Peyer's patch (tissue), 4 donors: Measurements from ENCODE around the gene TMEM59L. TPM values are rescaled to one million over a fixed set of nuclear protein-coding genes. Genes with fewer than 3 reads are reported as not detected.
A peak's percentile ranks its signal among the peaks of the same experiment; 100 is the strongest.

ENCODE experiments used
- DNase-seq, 3 donors: peaks; one replicate each; pipeline ENCODE4 v3.0.0-alpha.2; 2017 to 2019
- H3K27ac ChIP-seq, 4 donors: fragments of 200-600 bp; sonication (generic); one replicate each; pipeline ENCODE4 v1.5.1; 2016 to 2019
- H3K27me3 ChIP-seq, 2 donors: fragments of 200-600 bp; sonication (generic); one replicate each; pipeline ENCODE4 v1.5.1; 2019
- H3K36me3 ChIP-seq, 3 donors: fragments of 200-600 bp; sonication (generic); one replicate each; pipeline ENCODE4 v1.5.1; 2016 to 2019
- H3K4me1 ChIP-seq, 4 donors: fragments of 200-600 bp; sonication (generic); one replicate each; pipeline ENCODE4 v1.5.1; 2016 to 2019
- H3K4me3 ChIP-seq, 4 donors: fragments of 200-600 bp; sonication (generic); 1 replicate in 3 of 4; 2 replicates in 1 of 4; pipeline ENCODE4 v1.5.1; 2016 to 2019; ENCODE audit warnings: mild to moderate bottlenecking in 1 of 4
- H3K9me3 ChIP-seq, 4 donors: fragments of 200-600 bp; sonication (generic); one replicate each; pipeline ENCODE4 v1.5.1; 2016 to 2019; ENCODE audit warnings: mild to moderate bottlenecking in 1 of 4
- POLR2A ChIP-seq, 2 donors: fragments of 450-650 bp; IDR thresholded peaks; one replicate each; pipeline ENCODE4 v1.5.1; 2017; ENCODE audit warnings: antibody characterized with exemption in 2 of 2, mild to moderate bottlenecking in 2 of 2, moderate library complexity in 2 of 2
- total RNA-seq, 4 donors: library from RNA; depleted of rRNA; stranded (reverse); fragments of >200 nt; gene quantifications; one replicate each; pipeline ENCODE4 v1.1.0, GENCODE V29; 2016
- TF ChIP-seq, protein P1 (sequence below), 6 experiments: fragments of 450-650 bp in 4 of 6; fragments of 200-600 bp in 2 of 6; sonication (generic) in 1 of 6; IDR thresholded peaks; one replicate each; pipeline ENCODE4 v1.5.1; 2017 to 2019; ENCODE audit warnings: antibody characterized with exemption in 6 of 6, mild to moderate bottlenecking in 3 of 6, moderate library complexity in 1 of 6

The TMEM59L gene
- total RNA-seq, 4 donors from 2014 or later, result 0.70 to 2.0 (median 1.7) TPM; not detected in 1

DNA sequence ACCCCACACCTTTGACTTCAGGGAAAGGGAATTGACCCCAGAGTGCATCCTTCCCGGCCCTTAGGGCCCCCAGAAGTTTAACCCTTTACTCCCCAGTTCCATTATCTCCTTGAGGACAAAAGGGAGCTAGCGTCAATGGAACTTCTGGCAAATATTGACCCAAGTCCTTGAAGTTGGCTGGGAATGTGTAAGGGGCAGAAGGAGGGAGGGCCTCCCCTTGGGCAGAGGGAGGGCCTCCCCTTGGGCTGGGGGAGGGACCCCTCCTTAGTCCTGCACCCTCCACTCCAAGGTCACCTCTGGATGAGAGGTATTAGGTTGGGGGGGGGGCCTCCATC, 3.0 kb upstream of the TMEM59L start:
- H3K4me1 ChIP-seq, result peaks cover 0 to 49% (median 26%) of the 10 kb centered on the region in 4 donors
- no peaks in the 10 kb centered on the region for H3K36me3 ChIP-seq
- no peaks in the 10 kb centered on the region for H3K9me3 ChIP-seq
- H3K27me3 ChIP-seq, result peaks cover 0 to 79% of the 10 kb centered on the region in 2 donors
- no peak overlapping the region for H3K4me3 ChIP-seq
- no peak overlapping the region for H3K27ac ChIP-seq
- TF ChIP-seq, protein P1, sequence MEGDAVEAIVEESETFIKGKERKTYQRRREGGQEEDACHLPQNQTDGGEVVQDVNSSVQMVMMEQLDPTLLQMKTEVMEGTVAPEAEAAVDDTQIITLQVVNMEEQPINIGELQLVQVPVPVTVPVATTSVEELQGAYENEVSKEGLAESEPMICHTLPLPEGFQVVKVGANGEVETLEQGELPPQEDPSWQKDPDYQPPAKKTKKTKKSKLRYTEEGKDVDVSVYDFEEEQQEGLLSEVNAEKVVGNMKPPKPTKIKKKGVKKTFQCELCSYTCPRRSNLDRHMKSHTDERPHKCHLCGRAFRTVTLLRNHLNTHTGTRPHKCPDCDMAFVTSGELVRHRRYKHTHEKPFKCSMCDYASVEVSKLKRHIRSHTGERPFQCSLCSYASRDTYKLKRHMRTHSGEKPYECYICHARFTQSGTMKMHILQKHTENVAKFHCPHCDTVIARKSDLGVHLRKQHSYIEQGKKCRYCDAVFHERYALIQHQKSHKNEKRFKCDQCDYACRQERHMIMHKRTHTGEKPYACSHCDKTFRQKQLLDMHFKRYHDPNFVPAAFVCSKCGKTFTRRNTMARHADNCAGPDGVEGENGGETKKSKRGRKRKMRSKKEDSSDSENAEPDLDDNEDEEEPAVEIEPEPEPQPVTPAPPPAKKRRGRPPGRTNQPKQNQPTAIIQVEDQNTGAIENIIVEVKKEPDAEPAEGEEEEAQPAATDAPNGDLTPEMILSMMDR (IDR thresholded peaks at IDR 0.05), result no peak
- TF ChIP-seq POLR2A (IDR thresholded peaks at IDR 0.05), result no peak
- DNase-seq, result no peak

DNA sequence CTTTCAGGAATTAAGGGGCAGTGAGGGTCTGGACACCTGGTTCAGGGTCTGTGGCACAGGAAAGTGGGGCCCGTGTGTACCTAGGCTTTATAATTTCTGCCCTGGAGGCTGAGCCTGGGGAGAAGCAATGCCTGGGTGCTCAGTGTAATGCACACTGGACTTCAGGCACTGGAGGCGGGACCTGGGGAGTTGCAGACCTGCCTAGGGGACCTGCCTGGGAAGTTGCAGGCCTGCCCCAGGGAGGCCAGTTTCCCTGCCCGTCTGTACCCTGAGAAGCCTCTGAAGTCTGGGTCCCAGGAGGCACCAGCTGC, 2.5 kb upstream of the TMEM59L start:
- H3K4me1 ChIP-seq, result peaks cover 0 to 49% (median 26%) of the 10 kb centered on the region in 4 donors
- peaks cover 0 to 74% of the 10 kb centered on the region in 2 donors for H3K27me3 ChIP-seq
- no peaks in the 10 kb centered on the region for H3K9me3 ChIP-seq
- no peak overlapping the region for H3K27ac ChIP-seq
- no peaks in the 10 kb centered on the region for H3K36me3 ChIP-seq
- no peak for TF ChIP-seq POLR2A (IDR thresholded peaks at IDR 0.05)
- TF ChIP-seq, protein P1 (IDR thresholded peaks at IDR 0.05), result no peak
- no peak overlapping the region for H3K4me3 ChIP-seq
- no peak for DNase-seq

DNA sequence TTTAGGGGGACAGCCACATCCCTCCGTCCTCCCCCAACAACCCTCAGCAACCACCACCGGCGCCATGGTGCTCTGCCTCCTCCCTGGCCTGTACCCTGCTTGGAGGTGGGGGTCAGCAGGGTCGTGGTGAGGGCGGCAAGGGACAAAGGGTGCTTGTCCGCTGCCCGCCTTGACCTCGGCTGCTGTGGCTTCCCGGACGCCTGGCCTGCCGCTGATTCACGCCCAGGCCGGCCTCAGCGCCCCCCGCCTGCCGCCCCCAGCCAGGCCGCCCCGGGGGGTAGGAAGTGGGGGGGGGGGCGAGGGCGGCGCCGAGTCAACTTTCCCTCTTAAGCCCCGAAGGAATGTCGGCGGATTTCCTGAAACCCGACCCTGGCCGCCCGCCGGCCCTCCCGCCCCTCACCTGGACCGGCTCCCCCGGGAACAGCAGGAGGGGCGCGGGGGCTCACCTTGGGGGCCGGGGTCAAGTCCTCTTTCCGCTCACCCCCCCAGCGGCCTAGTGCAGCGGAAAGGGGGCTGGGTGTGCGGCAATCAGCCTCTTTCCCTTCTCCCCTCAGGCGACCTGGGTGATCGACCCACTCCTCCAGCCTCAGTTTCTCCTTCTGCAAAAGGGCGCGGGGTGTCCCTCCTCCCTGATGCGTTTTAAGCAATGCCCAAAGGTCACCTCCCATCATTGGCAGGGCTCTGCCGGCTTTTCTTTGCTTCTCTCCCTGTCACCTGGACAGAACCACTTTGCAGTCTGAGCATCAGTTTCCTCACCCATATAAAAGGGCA, 1.9 kb upstream of the TMEM59L start:
- no peaks in the 10 kb centered on the region for H3K9me3 ChIP-seq
- no peak overlapping the region for H3K27ac ChIP-seq
- no peak overlapping the region for H3K4me3 ChIP-seq
- no peaks in the 10 kb centered on the region for H3K36me3 ChIP-seq
- peaks cover 0 to 68% of the 10 kb centered on the region in 2 donors for H3K27me3 ChIP-seq
- TF ChIP-seq, protein P1 (IDR thresholded peaks at IDR 0.05), result no peak
- no peak for TF ChIP-seq POLR2A (IDR thresholded peaks at IDR 0.05)
- H3K4me1 ChIP-seq, result peaks cover 0 to 49% (median 26%) of the 10 kb centered on the region in 4 donors
- no peak for DNase-seq

DNA sequence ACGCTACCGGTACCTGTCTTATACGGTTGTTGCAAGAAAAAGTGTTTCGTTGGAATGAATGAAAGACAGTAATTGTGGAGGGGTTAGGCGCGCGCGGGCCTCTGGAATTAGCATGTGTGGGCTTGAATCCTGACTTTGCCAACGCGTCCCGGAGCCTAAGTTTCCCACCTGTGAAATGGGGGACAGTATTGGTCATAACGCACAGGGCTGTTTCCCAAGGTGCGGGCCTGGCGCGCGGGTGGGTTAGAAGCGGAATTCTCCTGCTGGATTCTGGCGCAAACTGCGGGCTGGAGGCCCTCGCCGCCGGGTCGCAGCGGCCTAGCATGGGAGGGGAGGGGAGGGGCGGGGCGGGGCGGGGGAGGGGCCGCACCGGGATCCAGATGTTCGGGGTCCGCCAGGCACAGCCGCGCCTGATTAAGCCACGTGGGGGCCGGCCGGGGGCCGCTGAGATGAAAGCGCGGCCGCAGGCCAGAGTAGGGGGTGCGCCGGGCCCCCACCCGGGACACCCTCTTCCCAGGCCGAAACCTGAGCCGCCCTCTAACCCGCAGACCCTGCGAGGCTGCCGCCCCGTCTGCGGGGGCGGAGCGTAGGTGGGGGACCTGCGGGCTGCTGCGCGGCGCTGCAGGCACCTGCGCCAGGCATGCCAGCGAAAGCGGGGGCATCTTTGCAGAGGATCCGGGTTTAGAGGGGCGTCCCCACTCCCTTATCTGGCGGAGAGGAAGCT, 1.2 kb upstream of the TMEM59L start:
- no peaks in the 10 kb centered on the region for H3K36me3 ChIP-seq
- DNase-seq, result no peak
- H3K27ac ChIP-seq, result no peak overlapping the region
- H3K4me1 ChIP-seq, result peaks cover 0 to 43% (median 23%) of the 10 kb centered on the region in 4 donors
- no peaks in the 10 kb centered on the region for H3K9me3 ChIP-seq
- TF ChIP-seq, protein P1 (IDR thresholded peaks at IDR 0.05), result no peak
- no peak for TF ChIP-seq POLR2A (IDR thresholded peaks at IDR 0.05)
- peaks cover 0 to 63% of the 10 kb centered on the region in 2 donors for H3K27me3 ChIP-seq
- peak overlapping the region in 2 of 4 donors; percentile 19 to 54 for H3K4me3 ChIP-seq

DNA sequence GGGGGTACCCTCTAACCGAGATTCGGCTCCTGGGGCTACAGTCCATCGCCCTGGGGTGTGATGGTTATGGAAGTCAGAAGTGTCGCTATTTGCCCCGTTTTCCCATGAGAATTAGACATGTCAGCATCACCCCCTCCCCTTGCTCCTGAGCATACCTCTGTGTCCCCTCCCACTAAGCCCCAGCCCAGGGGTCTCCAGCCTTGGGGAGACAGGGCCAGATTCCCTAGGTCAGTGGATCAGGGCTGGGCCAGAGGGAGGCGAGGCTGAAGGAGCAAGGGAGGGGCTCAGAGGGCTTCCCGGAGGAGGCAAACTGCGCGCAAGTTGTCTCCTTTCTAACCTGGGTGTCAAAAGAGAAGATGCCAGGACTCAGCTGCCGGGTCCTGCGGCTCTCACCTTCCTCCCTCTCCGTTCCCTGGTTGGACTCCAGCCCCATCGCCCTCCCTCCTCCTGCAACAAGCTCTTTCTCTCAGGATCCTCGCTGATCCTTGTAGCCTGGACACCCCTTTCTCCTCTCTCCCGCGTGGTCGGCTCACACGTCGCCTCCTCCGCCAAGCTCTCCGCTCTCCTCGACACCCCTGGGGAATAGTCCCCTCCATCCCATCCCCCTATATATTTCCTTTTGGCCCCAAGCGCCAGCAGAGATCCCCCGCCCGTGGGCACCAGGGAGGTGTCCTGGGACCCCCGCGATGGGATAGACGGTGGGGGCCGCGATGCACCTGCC, 459 bp upstream of the TMEM59L start:
- Histone ChIP-seq H3K4me1 (peaks cover 0 to 38% (median 23%) of the 10 kb centered on the region in 4 donors), H3K27ac (no peak overlapping the region), H3K27me3 (peaks cover 0 to 59% of the 10 kb centered on the region in 2 donors), H3K4me3 (peak overlapping the region; percentile 23 to 54 (median 48)), H3K9me3 (no peaks in the 10 kb centered on the region), H3K36me3 (no peaks in the 10 kb centered on the region)
- DNase-seq, result peak in 1 of 3 donors; percentile 36
- TF ChIP-seq, protein P1 (IDR thresholded peaks at IDR 0.05), result no peak
- no peak for TF ChIP-seq POLR2A (IDR thresholded peaks at IDR 0.05)
